Fibroblast of mammary gland (primary cell): ENCODE results near the gene KCNJ16.

Source experiments
- DNase-seq: peaks from one replicate; pipeline ENCODE4 v3.0.0-alpha.2; 2010; ENCODE audit warnings: low read depth
- H3K4me3 ChIP-seq: 2 replicates; pipeline ENCODE4 v1.5.1; 2011; ENCODE audit warnings: low read depth, mild to moderate bottlenecking, low read length, moderate library complexity; ENCODE audit not compliant: control insufficient read depth
- TF ChIP-seq, protein P1 (sequence below): conservative IDR thresholded peaks from 2 replicates; pipeline ENCODE4 v1.5.1; 2011; ENCODE audit warnings: low read depth, low read length, inconsistent platforms; ENCODE audit not compliant: control insufficient read depth, insufficient read depth

KCNJ16 gene

DNA sequence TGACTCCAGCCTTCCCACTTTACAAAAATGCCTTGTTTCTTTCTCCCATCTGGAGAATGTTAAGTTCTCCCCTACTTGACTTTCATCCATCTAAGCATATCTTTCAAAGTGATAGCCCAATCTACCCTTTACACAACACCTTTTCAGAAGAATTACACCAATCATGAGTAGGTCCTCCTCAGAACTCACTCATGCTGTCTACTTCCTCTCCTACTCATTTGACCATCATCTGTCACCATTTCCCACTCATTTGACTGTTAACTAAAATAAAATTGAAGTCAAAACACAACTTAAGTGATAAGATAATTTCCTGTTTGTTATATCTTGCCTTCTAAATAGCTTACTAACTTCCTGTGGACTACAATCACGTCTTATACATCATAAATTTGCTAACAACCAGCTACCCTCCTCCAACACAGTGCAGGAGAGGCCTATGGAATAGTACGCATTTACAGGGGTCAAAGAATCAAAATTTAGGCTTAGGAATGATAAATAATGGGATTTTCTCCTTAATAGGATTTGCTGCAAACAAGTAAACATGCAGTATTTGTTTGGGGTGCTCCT, 16.1 kb downstream of the KCNJ16 start:
- no peak overlapping the region for H3K4me3 ChIP-seq
- TF ChIP-seq, protein P1, sequence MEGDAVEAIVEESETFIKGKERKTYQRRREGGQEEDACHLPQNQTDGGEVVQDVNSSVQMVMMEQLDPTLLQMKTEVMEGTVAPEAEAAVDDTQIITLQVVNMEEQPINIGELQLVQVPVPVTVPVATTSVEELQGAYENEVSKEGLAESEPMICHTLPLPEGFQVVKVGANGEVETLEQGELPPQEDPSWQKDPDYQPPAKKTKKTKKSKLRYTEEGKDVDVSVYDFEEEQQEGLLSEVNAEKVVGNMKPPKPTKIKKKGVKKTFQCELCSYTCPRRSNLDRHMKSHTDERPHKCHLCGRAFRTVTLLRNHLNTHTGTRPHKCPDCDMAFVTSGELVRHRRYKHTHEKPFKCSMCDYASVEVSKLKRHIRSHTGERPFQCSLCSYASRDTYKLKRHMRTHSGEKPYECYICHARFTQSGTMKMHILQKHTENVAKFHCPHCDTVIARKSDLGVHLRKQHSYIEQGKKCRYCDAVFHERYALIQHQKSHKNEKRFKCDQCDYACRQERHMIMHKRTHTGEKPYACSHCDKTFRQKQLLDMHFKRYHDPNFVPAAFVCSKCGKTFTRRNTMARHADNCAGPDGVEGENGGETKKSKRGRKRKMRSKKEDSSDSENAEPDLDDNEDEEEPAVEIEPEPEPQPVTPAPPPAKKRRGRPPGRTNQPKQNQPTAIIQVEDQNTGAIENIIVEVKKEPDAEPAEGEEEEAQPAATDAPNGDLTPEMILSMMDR: no peak
- DNase-seq: no peak

DNA sequence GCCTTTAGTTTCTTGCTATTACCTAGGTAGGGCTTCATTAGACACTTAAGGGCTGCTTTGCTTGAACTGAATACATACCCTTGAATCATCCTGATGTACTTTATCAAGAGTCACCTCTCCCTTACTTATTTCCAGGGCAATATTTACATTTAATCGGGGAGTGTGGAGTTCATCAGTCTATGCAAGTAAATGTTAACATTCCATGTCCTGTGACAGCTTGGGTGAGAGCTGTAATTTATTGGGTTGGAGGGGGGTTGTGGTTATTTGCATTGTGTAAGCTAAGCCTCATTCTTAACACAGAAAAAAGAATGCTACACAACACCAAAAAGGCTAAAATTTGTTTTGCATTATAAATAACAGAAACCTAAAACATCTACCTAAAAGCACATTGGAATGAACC, 16.7 kb downstream of the KCNJ16 start:
- DNase-seq: no peak
- TF ChIP-seq, protein P1: no peak
- no peak overlapping the region for H3K4me3 ChIP-seq

DNA sequence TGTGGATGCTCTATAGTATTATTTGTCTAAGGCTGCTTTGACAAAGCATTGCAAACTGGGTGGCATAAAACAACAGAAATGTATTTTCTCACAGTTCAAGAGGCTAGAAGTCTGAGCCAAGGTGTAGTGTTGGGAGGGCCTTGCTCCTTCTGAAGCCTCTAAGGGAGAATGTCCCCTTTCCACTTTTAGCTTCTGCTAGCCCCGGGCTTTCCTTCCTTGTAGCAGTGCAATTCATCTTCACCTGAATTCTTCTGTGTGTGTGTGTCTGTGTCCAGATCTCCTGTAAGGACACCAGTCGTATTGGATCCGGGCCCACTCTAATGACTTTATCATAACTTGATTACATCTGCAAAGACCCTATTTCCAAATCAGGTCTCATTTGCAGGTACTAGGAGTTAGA, 18.1 kb downstream of the KCNJ16 start:
- no peak overlapping the region for H3K4me3 ChIP-seq
- DNase-seq: no peak
- TF ChIP-seq, protein P1: no peak

DNA sequence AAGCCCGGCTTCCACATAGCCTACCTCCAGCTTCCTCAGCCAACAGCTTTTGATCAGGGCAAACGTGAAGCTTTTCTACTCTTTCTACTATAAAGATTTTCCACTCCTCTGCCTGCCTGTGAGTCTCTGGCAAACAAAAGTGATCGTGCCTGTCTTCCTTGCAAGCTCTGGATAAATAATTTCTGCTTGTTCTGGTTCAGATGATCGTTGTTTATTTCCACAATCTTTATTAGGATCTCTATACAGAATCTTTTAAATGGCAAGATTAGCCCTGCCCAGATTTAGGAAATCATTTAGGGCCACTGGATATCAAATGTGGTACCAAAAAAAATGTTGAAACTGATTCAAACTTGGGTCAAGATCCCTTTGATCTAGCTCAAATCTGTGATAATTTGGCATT, 20.4 kb downstream of the KCNJ16 start:
- no peak overlapping the region for H3K4me3 ChIP-seq
- DNase-seq: no peak
- TF ChIP-seq, protein P1: no peak

DNA sequence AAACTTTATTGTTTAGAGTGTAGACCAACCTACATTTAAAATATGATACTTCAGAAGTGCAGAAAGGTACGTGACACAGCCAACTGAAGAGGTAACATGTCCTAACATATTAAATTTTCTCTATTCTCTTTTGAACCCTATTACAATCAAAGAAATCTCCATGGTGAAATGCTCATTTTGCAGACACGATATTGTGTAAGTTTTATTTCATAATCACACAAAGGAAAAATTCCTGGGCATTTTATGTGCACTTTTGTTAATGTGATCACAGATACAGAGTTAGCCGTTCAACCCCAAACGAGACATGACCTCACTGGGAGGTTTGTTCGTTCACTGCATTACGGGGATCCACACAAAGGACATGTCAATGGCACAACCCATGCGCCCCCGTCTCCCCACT, 21.8 kb downstream of the KCNJ16 start:
- no peak overlapping the region for H3K4me3 ChIP-seq
- TF ChIP-seq, protein P1: no peak
- no peak for DNase-seq

DNA sequence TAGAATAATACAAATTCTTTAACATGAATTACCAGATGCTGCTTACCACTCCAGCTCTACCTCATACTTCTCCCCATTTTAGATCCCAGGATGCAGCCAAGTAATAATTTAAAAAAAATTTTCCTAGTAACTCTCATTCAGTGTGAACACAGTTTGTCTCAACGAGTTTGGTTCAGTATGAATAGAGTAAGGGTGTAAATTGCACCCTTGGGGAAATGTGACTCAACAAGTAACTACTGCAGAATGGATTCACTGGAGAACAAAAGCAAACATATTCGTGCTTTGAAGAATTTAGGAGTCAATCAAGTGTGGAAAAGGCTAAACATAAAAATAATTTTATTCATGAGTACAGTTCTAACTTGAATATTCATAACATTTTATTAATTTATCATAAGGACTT, 23.0 kb downstream of the KCNJ16 start:
- DNase-seq: peak; percentile 12
- TF ChIP-seq, protein P1: no peak

DNA sequence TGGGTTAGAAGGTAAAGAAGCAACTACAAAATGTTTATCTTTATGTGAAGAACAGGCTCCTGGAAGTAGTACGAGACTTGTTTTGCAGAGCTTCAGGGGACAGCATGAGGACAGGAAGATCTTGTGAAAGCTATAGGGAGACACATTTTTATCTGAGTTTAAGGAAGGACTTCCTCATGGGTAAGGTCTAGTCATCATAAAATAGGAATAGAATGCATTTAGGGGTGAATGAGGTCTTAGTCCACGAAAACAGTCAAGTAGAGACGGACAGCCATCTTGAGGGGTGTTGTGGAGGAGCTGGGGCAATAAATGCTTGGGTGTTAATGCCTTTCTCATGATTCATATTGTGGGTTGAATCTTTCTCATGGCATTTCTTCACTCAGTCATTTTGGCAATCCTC, 24.3 kb downstream of the KCNJ16 start:
- TF ChIP-seq, protein P1: no peak
- no peak overlapping the region for H3K4me3 ChIP-seq
- DNase-seq: no peak

More for the DNA sequence above, 23.0 kb downstream of the KCNJ16 start:
- no peak overlapping the region for H3K4me3 ChIP-seq
